Measurements from ENCODE around the gene SH2B3.

DNA sequence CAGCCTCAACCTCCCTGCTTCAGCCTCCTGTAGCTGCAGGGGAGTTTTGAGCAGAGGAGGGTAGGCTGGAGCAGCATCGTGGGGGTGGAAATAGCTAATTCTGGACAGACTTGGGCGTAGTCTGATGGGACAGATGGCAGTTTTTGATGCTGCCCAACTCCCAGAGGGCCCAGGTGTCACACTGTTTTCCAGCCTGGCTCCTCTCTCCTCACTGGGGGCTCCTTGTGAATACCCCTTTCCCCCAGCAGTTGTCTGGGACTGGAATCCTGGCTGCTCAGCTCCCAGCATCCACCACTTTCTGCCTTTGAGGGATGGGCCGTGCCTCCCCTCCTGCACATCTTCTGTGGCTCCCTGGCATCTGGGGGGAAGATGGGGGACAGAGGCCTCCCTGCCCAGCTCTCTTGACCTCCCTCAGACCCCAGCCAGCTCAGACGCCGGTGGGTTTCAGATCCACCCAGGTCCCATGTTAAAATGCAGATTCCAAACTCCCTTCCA, 34.0 kb downstream of the SH2B3 start:
- TF ChIP-seq, protein P1, sequence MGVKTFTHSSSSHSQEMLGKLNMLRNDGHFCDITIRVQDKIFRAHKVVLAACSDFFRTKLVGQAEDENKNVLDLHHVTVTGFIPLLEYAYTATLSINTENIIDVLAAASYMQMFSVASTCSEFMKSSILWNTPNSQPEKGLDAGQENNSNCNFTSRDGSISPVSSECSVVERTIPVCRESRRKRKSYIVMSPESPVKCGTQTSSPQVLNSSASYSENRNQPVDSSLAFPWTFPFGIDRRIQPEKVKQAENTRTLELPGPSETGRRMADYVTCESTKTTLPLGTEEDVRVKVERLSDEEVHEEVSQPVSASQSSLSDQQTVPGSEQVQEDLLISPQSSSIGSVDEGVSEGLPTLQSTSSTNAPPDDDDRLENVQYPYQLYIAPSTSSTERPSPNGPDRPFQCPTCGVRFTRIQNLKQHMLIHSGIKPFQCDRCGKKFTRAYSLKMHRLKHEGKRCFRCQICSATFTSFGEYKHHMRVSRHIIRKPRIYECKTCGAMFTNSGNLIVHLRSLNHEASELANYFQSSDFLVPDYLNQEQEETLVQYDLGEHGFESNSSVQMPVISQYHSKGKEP (CRISPR knock-in tag; IDR thresholded peaks at IDR 0.05): no peak
- no peak for TF ChIP-seq POLR2AphosphoS5 (IDR thresholded peaks at IDR 0.05; ENCODE audit: low read depth, low read length)
- no peak for TF ChIP-seq RFX5 (IDR thresholded peaks at IDR 0.05; ENCODE audit: low read depth, low read length)
- no peak for TF ChIP-seq HDAC6 (IDR thresholded peaks at IDR 0.05; ENCODE audit: low read depth, low read length)
- no peak for TF ChIP-seq ZNF510 (CRISPR knock-in tag; IDR thresholded peaks at IDR 0.05; ENCODE audit: low read depth)
- no peak for TF ChIP-seq CC2D1A (CRISPR knock-in tag; IDR thresholded peaks at IDR 0.05)
- 0 out of 4 replicates have a peak, but pooled peaks of 1 of the 2 experiments have one; percentile 12 for TF ChIP-seq POLR2A (IDR thresholded peaks at IDR 0.05; ENCODE audit: insufficient read depth in 1 of 2, low read depth in 2 of 2, low read length in 2 of 2)

All from HepG2 (cell line).